ENCODE measurements around the gene VEGFC.

Gene VEGFC

GRCh38 chr4:176792326-176793059 is at the start of gene VEGFC:
TSS of gene VEGFC (minus strand) at chr4:176792922. CDS start at chr4:176792311, 611 bp downstream.
- no peak for DNase-seq

- DNase-seq: no peak
Measured at GRCh38 chr4:176841711-176842112, 49.0 kb upstream of the VEGFC start.

GRCh38 chr4:176840166-176840565 is 47.4 kb upstream of the VEGFC start:
- no peak for DNase-seq

GRCh38 chr4:176839656-176840055 is 46.9 kb upstream of the VEGFC start:
- no peak for DNase-seq

- DNase-seq: no peak
Measured at GRCh38 chr4:176838601-176839433, 46.1 kb upstream of the VEGFC start.

- DNase-seq: no peak
Measured at GRCh38 chr4:176837169-176837895, 44.6 kb upstream of the VEGFC start.

- no peak for DNase-seq
Measured at GRCh38 chr4:176834531-176834930, 41.8 kb upstream of the VEGFC start.

GRCh38 chr4:176833400-176834175 is 40.9 kb upstream of the VEGFC start:
- no peak for DNase-seq

- DNase-seq: no peak
Measured at GRCh38 chr4:176830971-176831370, 38.2 kb upstream of the VEGFC start.

- DNase-seq: no peak
Measured at GRCh38 chr4:176825586-176825985, 32.9 kb upstream of the VEGFC start.

- DNase-seq: no peak
Measured at GRCh38 chr4:176824645-176825366, 32.1 kb upstream of the VEGFC start.

- DNase-seq: no peak
Measured at GRCh38 chr4:176818531-176818930, 25.8 kb upstream of the VEGFC start.

GRCh38 chr4:176817204-176817603 is 24.5 kb upstream of the VEGFC start:
- DNase-seq: no peak

GRCh38 chr4:176814770-176815169 is 22.0 kb upstream of the VEGFC start:
- no peak for DNase-seq

- no peak for DNase-seq
Measured at GRCh38 chr4:176810481-176811249, 17.9 kb upstream of the VEGFC start.

- no peak for DNase-seq
Measured at GRCh38 chr4:176806778-176807375, 14.2 kb upstream of the VEGFC start.

- no peak for DNase-seq
Measured at GRCh38 chr4:176805155-176805554, 12.4 kb upstream of the VEGFC start.

GRCh38 chr4:176800891-176801534 is 8.3 kb upstream of the VEGFC start:
- no peak for DNase-seq

GRCh38 chr4:176799653-176800052 is 6.9 kb upstream of the VEGFC start:
- no peak for DNase-seq

- no peak for DNase-seq
Measured at GRCh38 chr4:176798540-176798939, 5.8 kb upstream of the VEGFC start.
